Right lung (tissue), 5 donors: ENCODE data around the gene BLOC1S1. TPM values are rescaled to one million over a fixed set of nuclear protein-coding genes. Genes with fewer than 3 reads are reported as not detected.
A peak's percentile ranks its signal among the peaks of the same experiment; 100 is the strongest.

Experiments
- DNase-seq, 2 donors: peaks; one replicate each; pipeline ENCODE4 v3.0.0-alpha.2; 2013
- polyA plus RNA-seq, 5 donors: library from polyadenylated mRNA; unstranded; fragments of 120-200 nt; gene quantifications; one replicate each; pipeline versions ENCODE4 v1.2.1 to v1.2.3, GENCODE V29; 2013; ENCODE audit warnings: inconsistent platforms in 1 of 5, low replicate concordance in 1 of 5; ENCODE audit not compliant: insufficient read length in 5 of 5, insufficient read depth in 1 of 5

Gene BLOC1S1
- polyA plus RNA-seq, 5 donors: 73.1 to 89.0 (median 80.2) TPM

DNA sequence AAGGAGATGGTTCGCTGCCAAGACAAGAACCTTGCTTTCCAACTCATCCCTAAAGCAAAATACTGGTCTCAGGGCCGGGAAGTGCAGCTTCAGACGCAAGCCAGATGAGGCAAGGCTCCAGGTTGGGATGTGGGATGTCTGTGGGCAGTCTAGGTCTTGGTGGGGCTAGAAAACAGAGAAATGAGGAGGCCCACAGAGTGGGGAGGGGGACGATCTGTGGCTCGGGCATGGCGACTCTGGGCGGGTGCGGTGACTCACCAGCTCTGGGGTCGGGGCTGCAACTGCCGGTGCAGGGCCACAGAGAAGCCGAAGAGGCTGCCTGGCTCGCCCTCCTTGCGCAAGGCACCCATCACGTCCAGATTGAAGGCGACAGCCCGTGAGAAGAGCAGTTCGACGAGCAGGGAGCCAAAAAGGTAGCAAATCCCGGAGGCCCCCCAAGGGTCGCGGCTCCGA is 8.6 kb upstream of the BLOC1S1 start:
- no peak for DNase-seq

DNA sequence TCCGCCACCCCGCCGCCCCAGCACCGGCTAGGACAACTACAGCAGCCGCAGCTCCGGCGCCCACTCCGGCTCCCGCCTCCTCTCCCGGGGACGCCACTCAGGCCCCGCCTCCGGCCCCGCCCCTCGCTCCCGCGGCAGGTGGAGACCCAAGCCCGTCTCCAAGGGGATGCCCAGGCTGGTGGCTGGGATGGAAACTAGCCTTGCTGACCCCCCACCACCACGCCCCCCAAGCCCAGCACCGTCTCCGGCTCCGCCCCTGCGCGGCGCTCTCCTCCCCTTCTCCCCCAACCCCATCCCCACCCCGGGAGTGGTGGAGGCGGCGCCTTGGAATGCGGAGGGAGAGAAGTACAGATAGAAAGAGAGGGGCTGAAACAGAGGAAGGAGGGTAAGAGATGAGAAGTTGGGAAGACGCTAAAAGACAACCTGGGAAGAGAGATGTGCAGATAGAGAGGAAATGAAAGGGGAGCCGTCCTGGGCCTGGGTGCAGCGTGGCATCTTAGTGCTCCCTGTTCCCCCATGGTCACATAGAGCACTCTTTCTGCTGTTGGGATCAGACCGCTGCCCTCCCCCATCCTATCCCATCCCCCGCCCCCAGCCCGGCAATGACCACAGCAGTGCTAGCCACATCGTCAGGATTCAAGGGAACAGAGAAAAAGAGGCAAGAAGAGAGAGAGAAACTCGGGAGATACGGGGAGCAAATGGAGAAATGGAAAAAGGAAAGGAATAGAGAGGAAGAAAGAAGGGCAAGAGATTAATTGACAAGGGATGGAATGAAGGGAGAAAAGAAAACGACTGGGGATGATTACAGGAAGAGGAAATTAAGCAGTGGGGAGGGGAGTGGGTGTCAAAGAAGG is 7.8 kb upstream of the BLOC1S1 start, which contains the start of gene ITGA7:
ITGA7 (minus strand) TSS at position 64 of the 854 bp plus-strand sequence. CDS start 222 bp downstream, outside the sequence.
- no peak for DNase-seq

DNA sequence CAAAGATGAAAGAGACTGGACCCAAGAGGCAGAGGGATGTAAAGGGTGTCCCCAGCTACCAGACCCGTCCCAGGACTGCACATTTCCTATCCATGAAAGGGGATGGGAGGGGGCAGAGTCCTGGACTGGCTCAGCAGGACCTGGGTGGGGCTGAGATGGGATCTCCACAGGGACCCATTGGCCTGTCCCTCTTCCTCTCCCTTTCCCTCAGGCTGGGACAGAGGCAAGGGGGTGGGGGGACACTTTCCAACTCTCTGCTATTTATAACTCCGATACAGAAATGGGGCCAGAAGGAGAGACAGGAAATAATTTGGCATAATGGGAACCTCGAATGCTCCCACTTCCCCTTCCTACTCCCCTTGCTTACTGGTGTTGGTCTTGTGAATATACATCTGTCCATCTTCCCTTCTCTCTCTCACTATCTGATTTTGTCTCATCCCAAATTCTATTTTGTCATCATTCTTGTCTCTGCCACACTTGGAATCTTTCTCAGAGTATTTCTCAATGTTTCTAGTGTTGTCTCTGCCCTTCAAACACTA is 7.1 kb upstream of the BLOC1S1 start:
- no peak for DNase-seq

GRCh38 chr12:55711786-55712553 is 3.9 kb upstream of the BLOC1S1 start:
- peak; percentile 49 to 51 for DNase-seq

DNA sequence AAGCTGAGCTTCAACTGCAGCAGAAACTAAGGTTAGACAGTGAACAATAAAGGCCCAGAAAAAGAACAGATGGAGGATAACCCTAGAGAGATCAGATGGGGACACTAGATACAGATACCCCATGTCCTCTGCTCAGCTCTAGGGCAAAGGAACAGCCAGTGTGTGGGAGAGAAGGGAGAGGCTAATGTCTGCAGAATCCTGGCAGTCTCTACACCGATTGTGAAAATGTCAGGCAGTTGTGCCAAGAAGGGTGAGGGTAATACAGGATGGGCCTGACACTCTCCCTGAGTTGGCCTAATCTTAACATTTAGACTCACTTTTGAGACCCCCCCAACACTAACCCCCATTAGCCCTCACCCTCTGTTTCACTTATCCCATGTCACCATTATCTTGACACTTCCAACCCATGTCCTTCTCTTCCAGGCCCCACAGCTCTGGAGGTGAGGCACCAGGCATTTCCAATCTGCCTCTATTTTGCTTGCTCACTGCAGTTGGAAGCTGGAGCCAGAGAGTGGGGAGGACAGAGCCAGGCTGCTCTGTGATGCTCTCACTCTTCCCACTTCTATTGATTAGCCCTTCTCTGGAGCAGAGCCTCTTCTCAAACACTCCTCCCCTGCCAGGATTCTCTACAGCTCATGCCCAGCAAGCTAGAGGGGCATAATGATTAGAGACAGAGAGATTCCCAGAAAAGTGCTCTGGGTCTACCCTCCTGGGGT is 3.0 kb upstream of the BLOC1S1 start:
- no peak for DNase-seq

DNA sequence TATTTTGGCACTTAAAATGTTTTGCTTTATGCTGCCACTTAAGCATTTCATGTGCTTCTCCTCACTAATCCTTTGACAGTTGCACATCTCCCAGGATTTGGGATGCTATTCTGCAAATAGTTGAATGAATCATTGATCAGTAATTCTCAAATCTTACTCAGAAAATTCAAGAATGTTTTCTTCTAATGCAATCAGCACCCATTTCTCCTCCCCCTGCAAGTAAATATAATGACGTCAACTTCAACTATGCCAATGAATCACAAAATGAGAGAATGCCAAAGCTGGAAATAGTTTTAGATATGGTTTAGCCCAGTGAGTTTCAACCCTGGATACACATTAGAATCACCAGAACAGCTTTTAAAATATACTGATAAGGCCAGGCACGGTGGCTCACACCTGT is 2.1 kb upstream of the BLOC1S1 start:
- no peak for DNase-seq

DNA sequence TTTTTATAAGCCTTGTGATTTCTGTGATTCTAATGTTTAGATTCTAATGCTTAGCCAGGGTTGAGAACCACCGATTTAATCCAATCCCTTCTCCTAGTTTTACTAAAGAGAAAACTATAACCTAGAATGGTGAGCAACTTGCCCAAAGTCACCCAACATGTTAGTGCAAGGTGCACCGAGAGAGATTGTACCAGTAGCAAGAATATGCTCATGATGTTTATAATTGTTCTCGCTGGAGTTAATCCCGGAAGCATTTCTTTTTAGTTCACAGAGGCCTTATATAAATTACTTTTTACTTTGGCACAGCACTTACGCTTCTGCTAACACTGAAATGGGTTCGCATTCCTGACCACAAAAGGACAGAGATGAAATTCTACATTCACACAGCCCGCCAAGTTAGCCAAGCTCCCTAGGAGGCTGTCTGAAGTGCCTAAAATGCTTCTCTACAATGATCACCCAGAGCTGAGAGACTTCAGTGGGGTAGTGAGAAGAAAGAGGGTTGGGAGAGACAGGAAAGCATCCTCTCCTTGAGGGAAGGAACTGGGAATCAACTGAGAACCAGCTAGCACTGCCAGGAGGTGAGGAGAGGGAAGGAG is 579 bp upstream of the BLOC1S1 start:
- DNase-seq: no peak

DNA sequence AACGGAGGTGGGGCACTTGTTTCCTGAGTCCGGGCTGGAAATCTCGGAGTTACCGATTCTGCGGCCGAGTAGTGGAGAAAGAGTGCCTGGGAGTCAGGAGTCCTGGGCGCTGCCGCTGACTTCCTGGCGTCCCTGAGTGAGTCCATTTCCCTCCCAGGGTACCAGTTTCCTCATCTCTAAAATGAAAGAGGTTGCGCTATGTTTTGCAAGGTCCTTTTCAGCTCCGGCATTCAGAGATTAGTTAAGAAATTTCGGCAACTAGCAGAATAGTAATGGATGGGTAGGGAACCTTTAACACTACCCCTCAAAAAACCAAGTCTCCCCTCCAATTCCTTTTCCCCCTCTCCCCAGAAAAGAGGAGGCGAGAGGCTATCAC is 724 bp downstream of the BLOC1S1 start:
- no peak for DNase-seq

DNA sequence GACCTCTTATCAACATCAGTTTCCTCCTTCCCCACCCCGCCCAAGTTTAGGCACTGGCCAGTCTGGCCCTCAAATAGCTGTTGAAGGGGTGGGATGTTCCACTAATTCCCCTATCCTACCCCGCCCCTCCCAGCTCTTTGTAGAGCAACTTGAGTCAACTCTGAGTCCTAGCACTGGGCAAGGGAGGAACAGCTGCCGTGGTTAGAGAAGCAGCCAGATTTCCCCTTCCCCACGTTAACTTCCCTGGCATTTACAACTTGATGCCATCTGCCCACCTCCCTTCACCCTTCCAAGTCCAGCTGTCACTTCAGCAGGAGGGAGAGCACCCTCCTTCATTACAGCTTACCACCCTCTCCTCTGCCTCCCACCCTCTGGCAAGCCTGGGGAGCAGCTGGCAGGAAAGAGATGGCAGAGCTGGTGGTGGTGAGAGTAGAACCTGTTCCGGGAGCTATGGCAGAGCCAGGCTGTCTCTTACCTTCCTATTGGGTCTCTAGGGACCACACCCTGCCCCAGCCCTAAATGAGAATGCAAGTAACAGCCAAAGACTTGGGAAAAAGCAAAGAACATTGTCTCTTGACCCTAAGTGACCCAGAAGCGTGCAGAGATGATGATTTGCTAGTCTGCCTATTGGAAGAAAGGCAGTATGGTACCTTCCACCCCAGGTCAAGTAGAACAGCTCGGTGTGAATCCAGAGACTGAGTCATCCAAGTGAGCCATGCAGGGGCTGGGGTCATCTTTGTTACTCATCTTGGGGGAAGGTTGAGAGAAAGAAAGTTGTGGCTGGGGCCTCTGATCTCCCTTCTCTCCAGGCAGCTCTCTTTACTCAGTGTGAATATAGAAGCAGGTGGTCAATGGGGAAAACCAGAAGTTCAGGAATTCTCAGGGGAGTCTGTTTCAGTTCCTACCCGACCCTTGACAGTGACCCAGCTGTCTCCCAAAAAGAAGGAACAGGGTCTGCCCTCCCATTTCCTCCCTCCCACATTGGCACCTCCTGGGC is 1.5 kb downstream of the BLOC1S1 start:
- DNase-seq: no peak

DNA sequence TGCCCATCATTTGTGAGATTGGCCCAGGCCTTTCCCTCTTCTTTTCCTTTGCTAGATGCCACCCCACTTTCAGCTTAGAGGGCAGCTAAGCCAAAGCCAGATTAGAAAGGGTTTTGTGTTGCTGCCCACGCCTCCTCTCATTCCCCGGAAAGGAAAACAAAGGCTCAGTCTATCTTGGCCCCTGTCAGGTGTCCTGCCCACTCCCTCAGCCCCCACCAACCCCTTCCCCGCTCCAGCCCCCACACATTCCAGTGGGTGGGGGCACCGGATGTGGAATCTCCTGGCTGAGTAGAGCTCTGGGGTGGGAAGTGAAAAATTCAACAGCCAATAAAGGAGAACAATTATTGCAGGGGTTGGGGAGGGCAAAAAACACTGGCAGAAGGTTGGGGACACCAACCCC is 2.2 kb downstream of the BLOC1S1 start:
- DNase-seq: no peak

DNA sequence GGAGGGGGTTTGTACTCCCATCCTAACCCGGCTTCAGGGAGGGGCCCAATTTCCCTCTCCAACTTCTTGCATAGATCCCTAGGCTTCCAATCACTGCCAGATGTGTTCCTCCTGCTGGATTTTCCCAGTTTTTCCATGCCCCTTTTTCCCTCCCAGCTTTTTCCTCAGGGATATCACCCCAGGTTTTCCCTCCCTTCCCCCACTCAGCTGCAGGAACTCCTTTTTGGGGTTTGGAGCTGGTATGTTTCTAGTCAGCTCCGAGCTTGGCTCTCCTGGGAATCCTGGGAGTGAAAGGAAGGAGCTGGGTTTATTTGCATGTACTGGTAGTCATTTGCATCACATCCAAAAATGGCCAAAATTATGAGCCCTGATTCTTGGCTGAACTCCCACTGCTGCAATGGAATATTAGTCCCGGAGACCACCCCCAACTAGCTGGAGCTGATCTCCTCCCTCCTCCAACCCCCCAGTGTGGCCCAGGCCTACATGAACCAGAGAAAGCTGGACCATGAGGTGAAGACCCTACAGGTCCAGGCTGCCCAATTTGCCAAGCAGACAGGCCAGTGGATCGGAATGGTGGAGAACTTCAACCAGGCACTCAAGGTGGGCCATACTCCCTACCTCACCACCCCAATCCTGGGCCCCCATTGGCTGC is 2.9 kb downstream of the BLOC1S1 start:
- no peak for DNase-seq

- DNase-seq: no peak
These were observed 3.5 kb downstream of the BLOC1S1 start for GRCh38 chr12:55719371-55719770.

GRCh38 chr12:55720071-55720564 is 4.3 kb downstream of the BLOC1S1 start, which contains the start of gene RDH5:
TSS of gene RDH5 (plus strand) at chr12:55720393. CDS start at chr12:55721185, 792 bp downstream.
- DNase-seq: no peak

- no peak for DNase-seq
These were observed 5.1 kb downstream of the BLOC1S1 start for GRCh38 chr12:55720894-55721444.

DNA sequence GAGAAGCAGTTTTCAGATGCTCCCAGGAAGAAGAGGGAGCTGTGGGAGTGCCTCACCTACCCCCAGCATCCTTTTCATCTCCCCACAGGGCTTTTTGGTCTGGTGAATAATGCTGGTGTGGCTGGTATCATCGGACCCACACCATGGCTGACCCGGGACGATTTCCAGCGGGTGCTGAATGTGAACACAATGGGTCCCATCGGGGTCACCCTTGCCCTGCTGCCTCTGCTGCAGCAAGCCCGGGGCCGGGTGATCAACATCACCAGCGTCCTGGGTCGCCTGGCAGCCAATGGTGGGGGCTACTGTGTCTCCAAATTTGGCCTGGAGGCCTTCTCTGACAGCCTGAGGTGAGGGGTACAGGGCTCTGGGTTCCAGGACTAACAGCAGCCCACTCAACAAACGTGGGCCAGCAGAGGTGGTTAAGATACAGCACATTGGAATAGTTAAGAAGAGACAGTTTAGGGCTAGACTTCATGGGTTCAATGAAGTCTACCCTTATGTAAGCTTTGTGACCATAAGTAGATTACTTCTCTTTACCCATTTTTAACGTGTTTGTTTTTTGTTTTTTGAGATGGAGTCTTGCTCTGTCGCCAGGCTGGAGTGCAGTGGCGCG is 5.9 kb downstream of the BLOC1S1 start:
- no peak for DNase-seq

GRCh38 chr12:55722948-55723347 is 7.1 kb downstream of the BLOC1S1 start:
- DNase-seq: no peak

GRCh38 chr12:55723516-55724225 is 7.8 kb downstream of the BLOC1S1 start:
- DNase-seq: no peak
